HG03558 (cell line): Measurements from ENCODE around the gene ARAP2.

Source experiments
- ATAC-seq: cut with Tn5 transposase; IDR thresholded peaks from one replicate; pipeline ENCODE4 v1.9.1; 2021; ENCODE audit warnings: moderate number of reproducible peaks; ENCODE audit not compliant: unreplicated experiment; ENCODE audit errors: extremely low read depth

The ARAP2 gene

DNA sequence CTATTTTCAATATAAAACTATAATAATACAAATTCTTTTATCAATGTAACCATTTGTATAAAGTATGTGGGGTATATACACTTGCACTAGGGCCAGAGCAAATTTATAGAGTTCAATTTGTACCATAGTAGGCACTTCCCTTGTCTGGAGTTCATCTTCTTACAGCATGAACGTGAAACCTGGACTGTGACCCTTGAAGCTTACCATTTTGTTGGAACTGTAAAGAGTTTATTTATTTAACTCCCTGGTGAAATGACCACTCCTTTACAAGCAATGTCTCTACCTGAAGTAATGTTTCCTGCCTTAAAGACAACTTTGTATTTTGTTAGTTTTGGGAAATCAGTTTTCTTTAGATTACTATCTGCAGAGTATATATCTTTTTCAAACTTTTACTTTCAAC, 188.2 kb downstream of the ARAP2 start:
- ATAC-seq, result no peak

DNA sequence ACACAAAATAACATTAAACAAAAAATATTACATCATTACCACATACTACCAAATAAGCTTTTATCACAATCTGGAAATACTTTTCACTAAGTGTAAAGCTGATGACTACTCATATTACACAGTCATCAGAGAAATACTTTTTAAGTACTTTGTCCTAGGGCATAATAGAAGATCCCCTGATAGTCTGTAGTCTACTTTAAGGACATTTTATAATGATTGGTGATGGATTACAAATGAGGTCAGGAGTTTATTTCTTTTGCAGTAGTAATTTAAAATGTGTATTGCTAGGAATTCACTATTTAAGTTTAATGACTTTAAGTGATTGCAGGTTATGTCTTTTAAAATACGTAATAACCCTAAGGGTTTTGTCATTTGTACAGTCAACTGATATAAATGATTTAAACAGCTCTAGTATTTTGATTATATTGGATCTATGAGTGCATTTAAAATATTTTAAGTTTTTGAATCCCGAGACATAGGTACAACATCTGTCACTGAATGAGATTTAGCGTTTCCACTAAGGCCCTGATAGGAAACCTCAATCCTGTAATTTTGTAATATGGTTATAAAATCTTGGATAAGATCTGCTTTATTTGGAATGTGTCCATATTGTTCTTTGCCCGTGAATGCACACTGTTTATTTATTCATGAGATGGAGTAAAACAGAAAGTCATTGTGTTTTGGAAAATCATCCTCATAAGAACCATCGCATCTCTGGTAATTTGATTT, 189.5 kb downstream of the ARAP2 start:
- no peak for ATAC-seq

DNA sequence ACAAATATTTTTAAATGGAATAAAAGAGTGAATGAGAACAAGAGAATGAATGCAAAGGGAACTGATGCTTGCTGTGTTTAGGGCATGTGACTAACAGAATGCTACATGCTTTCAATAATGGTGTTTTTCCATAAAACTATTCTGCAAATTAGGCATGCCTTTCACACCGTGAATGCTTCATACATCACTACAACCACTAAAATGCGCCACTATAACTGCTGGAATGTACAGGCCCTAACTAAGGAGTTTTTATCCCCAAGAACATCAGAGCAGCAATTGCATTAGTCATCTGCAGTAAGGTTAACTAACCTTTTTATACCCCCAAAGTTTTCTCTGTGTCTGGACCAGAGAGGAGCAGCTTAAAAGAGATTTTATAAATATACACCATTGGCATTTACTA, 190.4 kb downstream of the ARAP2 start:
- no peak for ATAC-seq

DNA sequence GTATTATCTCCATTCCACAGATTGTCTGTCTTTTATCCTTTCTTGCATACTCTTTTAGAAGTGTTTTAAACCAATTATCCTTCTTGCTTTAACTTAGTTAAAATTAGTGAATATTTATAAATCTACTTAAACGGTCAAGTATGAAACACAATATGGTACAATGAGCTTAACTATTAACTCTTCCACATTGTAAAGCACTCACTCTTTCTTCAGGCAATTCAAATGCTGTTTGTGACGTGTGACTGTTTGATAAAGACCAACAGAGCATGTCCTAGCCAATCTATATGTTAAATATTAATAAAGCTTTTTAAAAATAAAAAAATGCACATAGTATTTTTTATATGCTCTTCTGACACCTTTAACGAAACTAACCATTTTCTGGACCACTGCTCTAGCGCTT, 192.7 kb downstream of the ARAP2 start:
- no peak for ATAC-seq

DNA sequence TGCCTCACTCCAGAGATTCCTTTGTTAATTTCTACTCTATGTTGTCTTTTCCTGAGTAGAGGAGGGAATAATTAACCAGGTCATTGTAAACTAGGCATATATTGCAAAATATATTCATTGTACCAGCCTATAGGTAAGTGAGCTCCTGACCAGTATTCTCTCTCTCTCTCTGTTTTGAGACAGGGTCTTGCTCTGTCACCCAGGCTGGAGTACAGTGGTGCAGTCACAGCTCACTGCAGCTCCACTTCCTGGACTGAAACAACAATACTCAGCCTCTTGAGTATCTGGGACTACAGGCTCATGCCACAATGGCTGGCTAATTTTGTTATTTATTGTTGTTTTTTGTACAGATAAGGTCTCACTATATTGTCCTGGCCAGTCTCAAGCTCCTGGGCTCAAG, 198.3 kb downstream of the ARAP2 start:
- no peak for ATAC-seq

DNA sequence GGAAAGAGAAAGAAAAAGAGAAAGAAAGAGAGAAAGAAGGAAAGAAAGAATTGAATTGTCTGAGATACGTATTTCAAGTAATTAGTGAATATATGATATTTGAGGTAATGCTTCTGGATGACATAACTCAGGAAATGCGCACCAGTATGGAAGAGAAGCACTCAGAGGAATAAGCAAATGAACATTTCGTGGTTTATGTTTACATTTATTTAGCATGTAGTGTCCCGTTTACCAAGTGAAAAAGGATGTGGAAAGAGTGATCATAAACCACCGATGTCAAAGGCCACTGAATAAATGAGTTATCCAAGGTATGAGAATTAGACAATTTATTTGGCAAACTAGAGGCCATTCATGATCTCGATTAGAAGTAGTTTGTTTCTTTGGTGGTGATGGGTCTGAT, 200.4 kb downstream of the ARAP2 start:
- no peak for ATAC-seq

DNA sequence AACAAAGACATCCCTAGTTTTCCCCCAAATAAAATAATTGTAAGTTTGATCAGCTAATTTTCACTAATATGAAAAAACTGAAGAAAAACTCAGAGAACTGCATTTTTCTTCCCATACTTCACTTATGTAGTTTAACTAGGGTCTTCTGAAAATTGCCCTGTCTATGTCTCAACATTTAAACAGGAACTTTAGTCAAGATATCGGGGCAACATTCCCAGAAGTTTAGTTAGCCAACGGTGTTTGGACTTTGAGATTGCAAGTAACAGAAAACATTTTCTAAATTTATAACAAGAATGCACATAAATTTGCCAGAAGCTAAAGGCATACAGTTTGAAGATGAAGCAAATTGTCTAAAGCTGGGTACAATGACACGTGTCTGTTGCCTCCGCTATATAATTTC, 201.1 kb downstream of the ARAP2 start:
- no peak for ATAC-seq

DNA sequence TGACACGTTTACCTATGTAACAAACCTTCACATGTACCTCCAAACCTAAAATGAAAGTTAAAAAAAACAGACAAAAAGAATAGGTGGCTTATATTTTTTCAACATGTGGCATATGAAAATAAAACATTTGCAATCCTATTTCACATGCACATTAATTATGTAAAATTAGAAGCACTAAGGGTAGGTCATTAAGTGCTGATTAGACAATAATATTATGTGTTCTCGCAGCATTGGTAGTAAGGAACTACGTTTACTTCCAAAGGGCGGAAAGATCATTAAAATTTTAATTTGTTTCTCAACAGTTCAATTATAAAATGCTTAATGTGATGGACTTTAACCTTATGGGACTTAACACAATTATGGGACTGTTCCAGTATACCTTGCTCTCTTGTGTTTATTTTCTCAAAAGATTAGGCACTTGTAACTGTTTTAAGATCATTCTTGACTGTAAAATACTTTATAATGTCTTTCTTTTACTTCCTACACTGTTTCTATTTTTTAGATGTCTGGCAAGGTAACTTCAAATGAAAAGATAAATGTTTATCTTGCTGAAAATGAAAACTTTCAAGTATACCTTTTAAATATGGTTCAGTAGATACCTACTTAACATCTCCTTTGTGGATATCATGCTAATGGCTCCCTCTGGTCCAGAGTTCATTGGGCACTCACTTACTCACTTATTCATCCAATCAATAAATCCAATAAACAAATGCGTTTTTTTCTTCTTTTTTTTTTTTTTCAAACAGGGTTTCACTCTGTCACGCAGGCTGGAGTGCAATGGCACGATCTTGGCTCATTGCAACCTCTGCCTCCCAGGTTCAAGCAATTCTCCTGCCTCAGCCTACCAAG, 202.0 kb downstream of the ARAP2 start:
- ATAC-seq, result no peak

DNA sequence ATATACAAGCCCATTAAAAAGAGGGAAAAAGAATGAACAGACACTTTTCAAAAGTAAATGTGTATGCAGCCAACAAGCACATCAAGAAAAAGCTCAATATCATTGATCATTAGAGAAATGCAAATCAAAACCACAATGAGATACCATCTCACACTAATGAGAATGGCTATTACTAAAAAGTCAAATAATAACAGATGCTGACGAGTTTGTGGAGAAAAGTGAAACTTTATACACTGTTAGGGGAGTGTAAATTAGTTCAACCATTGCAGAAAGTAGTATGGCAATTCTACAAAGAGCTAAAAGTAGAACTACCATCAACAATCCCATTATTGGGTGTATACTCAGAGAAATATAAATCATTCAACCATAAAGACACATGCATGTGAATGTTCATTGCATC, 203.0 kb downstream of the ARAP2 start:
- ATAC-seq, result no peak

DNA sequence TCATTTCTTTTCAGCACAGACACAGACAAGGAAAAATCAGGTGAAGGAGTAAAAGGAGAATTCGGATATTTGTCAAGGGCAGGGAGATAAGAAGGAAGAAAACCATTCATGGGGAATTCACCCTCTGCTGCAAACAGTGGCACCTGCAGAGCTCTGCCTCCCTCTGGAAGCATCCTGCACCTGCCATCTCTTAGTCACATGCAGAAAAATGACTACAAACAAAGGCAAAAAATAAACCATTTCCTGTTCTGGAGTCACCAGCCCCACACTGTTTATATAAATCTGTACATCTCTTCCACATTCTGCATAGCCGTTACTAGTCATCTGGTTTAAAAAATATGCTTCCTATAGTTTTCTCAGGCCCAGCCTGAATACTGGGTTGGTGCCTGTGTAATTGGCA, 205.3 kb downstream of the ARAP2 start:
- ATAC-seq, result no peak

DNA sequence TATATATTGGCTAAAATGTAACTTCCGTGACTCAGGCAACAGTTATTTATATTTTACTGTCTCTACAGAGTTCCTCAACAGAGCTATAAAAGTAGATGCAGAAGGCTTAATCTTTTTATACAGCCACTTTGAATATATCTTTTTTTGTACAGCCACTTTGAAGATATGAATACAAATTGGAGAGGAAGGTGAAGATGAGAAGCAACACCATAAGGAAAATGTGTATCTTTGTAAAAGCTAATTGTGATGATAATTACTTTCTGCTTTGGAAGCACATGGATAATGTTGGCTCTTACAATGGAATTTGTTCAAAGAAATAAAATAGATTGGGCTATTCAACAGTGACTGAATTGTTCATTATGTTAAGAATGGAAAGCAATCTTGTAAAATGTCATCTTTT, 205.8 kb downstream of the ARAP2 start:
- ATAC-seq, result no peak

DNA sequence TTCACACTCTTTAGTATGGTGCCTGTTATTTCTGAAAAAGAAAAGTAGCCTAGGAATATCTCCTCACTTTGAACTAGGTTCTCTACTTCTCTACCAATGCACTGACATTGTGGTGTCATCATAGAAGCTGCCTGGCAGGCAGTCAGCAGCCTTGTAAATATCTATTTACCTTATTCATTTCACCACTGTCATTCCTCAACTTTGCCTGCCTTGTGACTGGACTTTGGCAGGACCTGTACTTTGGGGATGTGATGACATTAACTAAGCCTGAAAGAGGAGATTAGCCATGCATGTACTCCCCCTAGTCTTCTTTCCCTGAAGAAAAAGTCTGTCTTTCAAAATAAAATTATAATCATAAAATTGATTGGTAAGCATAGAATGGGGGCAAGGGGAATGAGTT, 207.2 kb downstream of the ARAP2 start:
- no peak for ATAC-seq

DNA sequence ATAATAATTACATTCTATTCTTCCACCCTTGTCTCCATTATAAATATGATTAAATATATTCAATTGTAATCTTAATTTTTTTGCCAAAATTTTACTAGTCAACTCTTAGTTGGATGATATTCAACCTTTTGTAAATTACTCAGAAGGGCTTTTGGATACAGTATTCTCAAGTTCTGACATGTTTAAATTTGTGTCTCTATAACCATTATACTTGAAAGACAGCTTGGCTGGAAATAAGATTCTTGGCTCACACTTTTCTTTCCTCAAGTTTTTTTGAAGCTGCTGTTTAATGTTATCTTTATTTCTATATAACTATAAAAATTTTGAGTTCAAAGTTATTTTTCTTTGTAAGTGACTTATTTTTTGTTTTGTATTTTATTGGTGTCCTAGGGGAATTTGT, 214.4 kb downstream of the ARAP2 start:
- ATAC-seq, result no peak

DNA sequence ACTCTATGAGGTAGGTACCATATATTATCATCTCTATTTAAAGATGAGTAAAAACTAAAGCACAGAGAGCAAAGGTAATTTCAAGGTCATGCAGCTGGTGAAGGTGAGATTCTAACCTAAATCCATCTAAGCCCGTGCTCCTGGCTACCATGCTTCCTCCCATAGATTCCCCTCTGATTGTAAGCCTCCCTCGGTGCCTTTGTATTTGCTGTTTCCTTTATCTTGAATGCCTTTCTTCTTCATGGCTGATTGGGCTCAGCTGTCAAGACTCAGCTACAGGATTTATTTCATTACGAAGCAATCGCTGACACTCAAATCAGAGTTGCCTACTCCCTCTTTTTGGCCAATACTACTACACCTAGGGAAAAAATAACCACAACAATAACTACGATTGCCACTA, 217.1 kb downstream of the ARAP2 start:
- ATAC-seq, result no peak

DNA sequence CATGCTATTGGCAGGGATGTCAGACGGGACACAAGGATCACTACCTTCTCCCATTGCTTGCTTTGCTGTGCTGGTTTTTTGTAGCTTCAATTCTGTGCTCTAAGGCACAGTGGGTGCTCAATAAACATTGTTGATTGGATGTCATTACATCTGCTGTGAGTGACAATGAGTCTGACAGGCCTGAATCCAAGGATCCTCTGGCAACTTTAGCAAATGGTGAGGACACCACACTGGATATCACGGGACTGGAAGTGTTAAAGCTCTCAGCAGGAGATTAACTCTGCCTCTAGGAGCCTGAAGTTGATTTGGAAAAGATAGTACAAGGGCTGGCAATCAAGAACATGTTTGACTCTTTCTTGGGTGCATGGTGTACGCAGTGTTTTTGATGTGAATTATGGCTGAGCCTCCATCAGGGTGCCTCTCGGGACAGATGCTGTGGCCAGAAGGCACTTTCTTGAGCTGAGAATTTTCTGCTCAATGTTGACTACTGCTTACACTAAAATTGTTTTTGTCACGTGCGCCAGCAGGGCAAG, 217.9 kb downstream of the ARAP2 start:
- no peak for ATAC-seq

DNA sequence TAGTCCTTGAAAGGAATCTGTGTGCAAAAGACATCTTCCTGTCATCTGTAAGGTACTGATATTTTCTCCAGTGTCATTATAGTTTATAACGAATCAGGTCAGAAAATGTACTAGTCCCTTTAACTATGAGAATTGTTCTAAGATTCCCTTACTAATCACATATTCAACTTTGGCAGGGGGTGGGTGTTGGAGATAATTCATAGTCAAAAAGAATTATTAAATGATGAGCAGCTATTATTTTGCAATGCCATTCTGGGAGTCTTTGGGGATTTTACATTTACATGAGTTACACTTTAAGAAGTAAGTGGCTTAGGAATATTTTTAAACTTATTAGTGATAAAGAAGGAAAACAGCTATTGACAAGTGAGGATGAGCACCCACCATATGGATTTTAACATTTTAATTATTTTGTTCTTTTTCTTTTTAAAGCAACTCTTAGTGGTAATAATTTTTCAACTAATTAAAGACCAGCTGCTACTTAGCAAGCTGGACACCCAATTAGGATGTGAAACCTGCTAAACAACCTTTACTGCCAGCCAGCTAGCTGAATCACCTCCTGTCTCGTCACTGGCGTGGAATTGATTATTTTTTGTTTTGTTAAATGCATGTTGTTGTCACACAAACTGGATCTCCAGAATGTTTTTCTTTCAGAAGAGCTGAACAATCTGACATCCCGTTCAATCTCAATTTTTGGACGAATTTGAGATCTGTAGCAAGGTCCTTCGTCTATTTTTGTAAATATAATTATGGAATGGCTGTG, 219.2 kb downstream of the ARAP2 start:
- no peak for ATAC-seq

DNA sequence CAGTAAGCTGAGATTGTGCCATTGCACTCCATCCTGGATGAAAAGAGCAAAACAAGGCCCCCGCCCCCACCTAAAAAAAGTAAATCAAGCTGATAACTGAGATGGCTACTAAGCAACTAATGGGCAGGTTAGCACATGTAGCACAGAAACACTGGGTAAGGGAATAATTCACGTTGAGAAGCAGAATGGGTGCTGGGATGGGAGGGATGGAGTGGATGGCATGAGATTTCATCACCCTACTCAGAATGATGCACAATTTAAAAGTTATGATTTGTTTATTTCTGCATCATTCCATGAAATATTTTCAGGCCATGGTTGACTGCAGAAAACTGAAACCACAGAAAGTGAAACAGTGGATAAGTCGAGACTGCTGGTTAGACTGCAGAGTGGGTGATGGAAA, 224.0 kb downstream of the ARAP2 start:
- no peak for ATAC-seq
